ENCODE results near the gene WSCD2.

DNA sequence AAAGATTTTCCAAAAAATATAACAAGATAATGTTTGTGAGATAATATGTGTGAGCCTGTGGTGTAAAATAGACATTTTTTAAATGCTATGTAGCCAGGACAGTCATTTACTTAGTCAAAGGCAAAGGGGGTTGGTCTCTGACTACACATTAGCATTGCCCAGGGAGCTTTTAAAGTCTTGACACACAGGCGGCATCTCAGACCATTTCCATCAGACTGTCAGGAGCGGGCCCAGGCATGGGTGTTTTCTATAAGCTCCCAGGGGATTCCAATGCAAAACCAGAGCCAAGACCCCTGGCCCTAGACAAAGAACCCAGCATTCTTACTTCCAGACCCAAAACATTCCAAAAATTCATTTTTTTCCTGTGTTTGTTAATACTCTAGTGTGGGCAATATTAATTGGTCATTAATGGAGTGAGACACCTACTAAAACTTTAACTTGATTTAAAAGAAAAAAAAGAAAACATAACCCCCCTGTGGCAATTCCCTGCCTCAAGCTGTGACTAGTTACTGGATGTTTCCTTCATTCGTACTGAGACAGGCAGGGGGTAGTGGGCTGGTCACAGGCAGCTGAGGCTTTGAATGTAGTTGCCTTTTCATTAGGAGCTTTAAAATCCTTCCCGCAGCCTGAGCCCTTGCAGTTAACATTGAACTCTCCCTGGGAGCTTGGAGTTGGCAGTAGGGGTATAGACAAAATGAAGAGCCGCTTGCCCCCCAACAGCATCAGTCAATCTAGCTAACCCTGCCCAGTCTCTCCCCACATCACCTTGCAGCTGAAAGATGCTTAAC is 106.3 kb downstream of the WSCD2 start:
- TF ChIP-seq CTCF (IDR thresholded peaks at IDR 0.05) (no peak), EZH2 (IDR thresholded peaks at IDR 0.05; ENCODE audit: borderline replicate concordance, insufficient read depth, low read depth, low read length, poor library complexity, severe bottlenecking) (no peak)
